Upper lobe of left lung (tissue), 6 donors: ENCODE measurements around the gene EFHD2. TPM values are rescaled to one million over a fixed set of nuclear protein-coding genes. Genes with fewer than 3 reads are reported as not detected.

Source experiments
- ATAC-seq, 2 donors: fragments of 200-7000 bp; cut with Tn5 transposase; one replicate each; pipeline ENCODE4 v1.9.1; 2022; ENCODE audit warnings: mild to moderate bottlenecking in 2 of 2, moderate library complexity in 2 of 2; ENCODE audit not compliant: low FRiP score in 2 of 2
- DNase-seq, 2 donors: peaks; one replicate each; pipeline ENCODE4 v3.0.0-alpha.2; 2019 to 2020
- H3K27ac ChIP-seq, 4 donors: fragments of 200-600 bp; sonication (generic); one replicate each; pipeline ENCODE4 v1.5.1; 2016 to 2019
- H3K27me3 ChIP-seq, 4 donors: fragments of 200-600 bp; sonication (generic); one replicate each; pipeline ENCODE4 v1.5.1; 2017 to 2019
- H3K36me3 ChIP-seq, 4 donors: fragments of 200-600 bp; sonication (generic); one replicate each; pipeline ENCODE4 v1.5.1; 2016 to 2019
- H3K4me1 ChIP-seq, 4 donors: fragments of 200-600 bp; sonication (generic); one replicate each; pipeline ENCODE4 v1.5.1; 2018 to 2019
- H3K4me3 ChIP-seq, 4 donors: fragments of 200-600 bp; sonication (generic); one replicate each; pipeline ENCODE4 v1.5.1; 2017 to 2019; ENCODE audit warnings: mild to moderate bottlenecking in 2 of 4, moderate library complexity in 1 of 4
- H3K9me3 ChIP-seq, 4 donors: fragments of 200-600 bp; sonication (generic); one replicate each; pipeline ENCODE4 v1.5.1; 2018 to 2019
- CTCF ChIP-seq, 6 experiments: fragments of 450-650 bp in 4 of 6; fragments of 200-600 bp in 2 of 6; sonication (generic) in 2 of 6; IDR thresholded peaks; one replicate each; pipeline ENCODE4 v1.5.1; 2016 to 2019; ENCODE audit warnings: antibody characterized with exemption in 6 of 6
- EP300 ChIP-seq, 4 donors: sonication (generic); formaldehyde crosslinking; IDR thresholded peaks; one replicate each; pipeline ENCODE4 v1.5.1; 2017; ENCODE audit warnings: antibody characterized with exemption in 4 of 4, control low read depth in 2 of 4
- POLR2A ChIP-seq, 4 donors: fragments of 450-650 bp; IDR thresholded peaks; one replicate each; pipeline ENCODE4 v1.5.1; 2016 to 2017; ENCODE audit warnings: antibody characterized with exemption in 4 of 4, mild to moderate bottlenecking in 2 of 4
- POLR2AphosphoS5 ChIP-seq, 2 donors: sonication (generic); formaldehyde crosslinking; IDR thresholded peaks; one replicate each; pipeline ENCODE4 v1.5.1; 2017; ENCODE audit warnings: antibody characterized with exemption in 2 of 2
- WGBS, 2 donors: methylation state at CpG; one replicate each; pipeline ENCODE4 v1.1.5; 2017 to 2018; 5-methylcytosine and 5-hydroxymethylcytosine counted together
- total RNA-seq, 6 donors: library from RNA; depleted of rRNA in 4 of 6; stranded (reverse); fragments of >200 nt in 4 of 6; gene quantifications; one replicate each; pipeline versions ENCODE4 v1.1.0 to v1.2.1, GENCODE V29; 2016 to 2021
- donor health status: DM: no; HTN: no; CAD: no; lungs with moderate emphysema.
- donor health status: DM: no; HTN: yes; CAD: no; lungs with severe emphysema.

The EFHD2 gene
- total RNA-seq, 6 donors from 2014 or later, result 62.9 to 123 (median 91.2) TPM

- Histone ChIP-seq H3K36me3 (no peaks in the 10 kb centered on the region), H3K27ac (no peak overlapping the region), H3K27me3 (no peaks in the 10 kb centered on the region), H3K9me3 (no peaks in the 10 kb centered on the region), H3K4me3 (no peak overlapping the region), H3K4me1 (peaks cover 5 to 12% (median 8%) of the 10 kb centered on the region in 4 donors)
- no peak for TF ChIP-seq POLR2AphosphoS5 (IDR thresholded peaks at IDR 0.05)
- TF ChIP-seq EP300 (IDR thresholded peaks at IDR 0.05), result no peak
- TF ChIP-seq CTCF (IDR thresholded peaks at IDR 0.05), result no peak
- TF ChIP-seq POLR2A (IDR thresholded peaks at IDR 0.05), result no peak
- ATAC-seq (no peak), DNase-seq (no peak)
- WGBS, 2 donors, result 83 to 88% methylated on average over 8 to 9 of the region's 9 CpGs
Observed at GRCh38 chr1:15405106-15405850, 4.4 kb upstream of the EFHD2 start.

DNA sequence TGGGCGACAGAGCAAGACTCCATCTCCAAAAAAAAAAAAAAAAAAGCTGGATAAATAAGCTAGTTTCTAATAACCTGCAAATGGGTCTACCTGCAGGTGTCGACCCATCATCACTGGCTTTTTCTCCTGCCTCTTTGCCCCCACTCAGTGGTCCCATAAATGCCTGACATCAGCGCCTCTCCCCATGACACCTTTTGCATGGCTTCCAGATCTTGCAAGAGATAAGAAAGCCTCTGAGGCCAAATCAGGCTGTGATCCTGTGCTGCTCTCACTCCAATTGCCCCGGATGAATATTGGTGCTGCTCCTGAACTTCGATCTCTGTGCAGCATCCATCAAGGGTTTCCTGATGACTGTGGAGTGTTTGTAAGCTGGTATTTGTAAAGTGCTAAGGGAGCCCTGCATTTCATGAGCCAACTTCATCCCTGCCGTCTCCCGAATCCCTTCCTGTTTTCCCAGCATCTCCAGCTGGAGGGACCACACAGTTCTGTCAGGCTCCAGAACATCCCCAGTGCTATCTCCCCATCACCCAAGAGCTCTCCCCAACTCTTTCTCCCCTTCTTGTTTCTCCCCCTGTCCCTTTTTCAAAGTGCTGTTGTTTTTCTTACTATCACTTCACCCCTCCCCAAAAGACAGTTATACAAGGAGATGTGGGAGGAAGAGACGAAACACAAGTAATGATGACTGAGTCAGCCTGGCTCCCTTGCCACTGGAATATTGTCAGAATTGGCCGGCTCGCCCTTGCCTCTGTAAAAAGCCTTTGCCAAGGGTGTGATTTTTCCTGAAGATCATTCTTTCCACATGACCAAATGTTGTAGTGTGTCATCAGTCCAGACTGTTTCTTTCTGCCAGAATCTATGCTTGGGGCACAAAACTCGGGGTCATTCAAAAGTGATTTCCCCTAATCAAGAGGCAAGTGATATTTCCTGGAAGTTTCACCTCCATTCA lies 2.8 kb upstream of the EFHD2 start:
- H3K36me3 ChIP-seq, result no peaks in the 10 kb centered on the region
- no peak for DNase-seq

GRCh38 chr1:15407580-15407979 lies 2.1 kb upstream of the EFHD2 start:
- Histone ChIP-seq H3K4me3 (no peak overlapping the region), H3K4me1 (peaks cover 9 to 35% (median 30%) of the 10 kb centered on the region in 4 donors), H3K9me3 (no peaks in the 10 kb centered on the region), H3K27me3 (no peaks in the 10 kb centered on the region), H3K36me3 (no peaks in the 10 kb centered on the region), H3K27ac (no peak overlapping the region)
- ATAC-seq (no peak), DNase-seq (no peak)
- 76 to 79% methylated on average over 6 to 7 of the region's 7 CpGs for WGBS, 2 donors
- TF ChIP-seq POLR2A (IDR thresholded peaks at IDR 0.05) (no peak), CTCF (IDR thresholded peaks at IDR 0.05) (no peak), EP300 (IDR thresholded peaks at IDR 0.05) (no peak), POLR2AphosphoS5 (IDR thresholded peaks at IDR 0.05) (no peak)

More for the DNA sequence above, 2.8 kb upstream of the EFHD2 start:
- Histone ChIP-seq H3K27ac (no peak overlapping the region), H3K27me3 (no peaks in the 10 kb centered on the region), H3K4me1 (peaks cover 9 to 28% (median 24%) of the 10 kb centered on the region in 4 donors), H3K4me3 (no peak overlapping the region), H3K9me3 (no peaks in the 10 kb centered on the region)
- 58 to 65% methylated on average over 11 of the region's 11 CpGs for WGBS, 2 donors
- peak in 1 of 2 donors; percentile 62 for ATAC-seq
- TF ChIP-seq CTCF (IDR thresholded peaks at IDR 0.05), result no peak
- TF ChIP-seq POLR2A (IDR thresholded peaks at IDR 0.05), result no peak
- TF ChIP-seq POLR2AphosphoS5 (IDR thresholded peaks at IDR 0.05), result no peak
- no peak for TF ChIP-seq EP300 (IDR thresholded peaks at IDR 0.05)

GRCh38 chr1:15408890-15409387 lies 749 bp upstream of the EFHD2 start:
- ATAC-seq, result no peak
- no peaks in the 10 kb centered on the region for H3K27me3 ChIP-seq
- peak overlapping the region; percentile 93 to 97 (median 96) for H3K4me3 ChIP-seq
- no peak for DNase-seq
- TF ChIP-seq CTCF (IDR thresholded peaks at IDR 0.05) (no peak), POLR2AphosphoS5 (IDR thresholded peaks at IDR 0.05) (no peak), EP300 (IDR thresholded peaks at IDR 0.05) (no peak), POLR2A (IDR thresholded peaks at IDR 0.05) (no peak)
- no peaks in the 10 kb centered on the region for H3K9me3 ChIP-seq
- H3K4me1 ChIP-seq, result peaks cover 14 to 48% (median 38%) of the 10 kb centered on the region in 4 donors
- WGBS, 2 donors, result 31 to 36% methylated on average over 14 of the region's 14 CpGs
- H3K36me3 ChIP-seq, result peaks cover 0 to 5% (median 0%) of the 10 kb centered on the region in 4 donors
- H3K27ac ChIP-seq, result peak overlapping the region in 3 of 4 donors; percentile 46 to 90 (median 85)
